ENCODE measurements around the gene SIX3.

DNA sequence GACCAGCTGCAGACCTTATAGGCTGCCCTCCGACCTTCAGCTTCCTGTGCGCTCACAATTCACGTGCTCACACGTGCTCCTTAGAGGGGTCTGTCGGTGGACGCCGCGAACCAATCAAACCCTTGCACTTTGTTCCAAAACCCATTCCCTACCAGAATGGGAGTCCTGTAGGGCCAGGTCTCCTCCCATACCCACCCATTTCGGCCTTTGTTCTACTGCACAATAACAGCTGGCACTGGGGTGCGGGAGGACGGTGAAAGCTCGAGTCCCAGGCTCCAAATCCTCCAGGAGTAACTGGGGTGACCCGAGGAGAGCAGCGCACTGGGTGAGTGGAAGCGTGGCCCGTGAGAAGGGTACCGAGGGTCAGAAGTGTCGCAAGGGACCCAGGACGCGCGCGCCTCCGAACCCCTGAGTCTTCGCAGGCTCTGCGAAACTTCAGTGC, 13.0 kb downstream of the SIX3 start:
- TF ChIP-seq, protein P1, sequence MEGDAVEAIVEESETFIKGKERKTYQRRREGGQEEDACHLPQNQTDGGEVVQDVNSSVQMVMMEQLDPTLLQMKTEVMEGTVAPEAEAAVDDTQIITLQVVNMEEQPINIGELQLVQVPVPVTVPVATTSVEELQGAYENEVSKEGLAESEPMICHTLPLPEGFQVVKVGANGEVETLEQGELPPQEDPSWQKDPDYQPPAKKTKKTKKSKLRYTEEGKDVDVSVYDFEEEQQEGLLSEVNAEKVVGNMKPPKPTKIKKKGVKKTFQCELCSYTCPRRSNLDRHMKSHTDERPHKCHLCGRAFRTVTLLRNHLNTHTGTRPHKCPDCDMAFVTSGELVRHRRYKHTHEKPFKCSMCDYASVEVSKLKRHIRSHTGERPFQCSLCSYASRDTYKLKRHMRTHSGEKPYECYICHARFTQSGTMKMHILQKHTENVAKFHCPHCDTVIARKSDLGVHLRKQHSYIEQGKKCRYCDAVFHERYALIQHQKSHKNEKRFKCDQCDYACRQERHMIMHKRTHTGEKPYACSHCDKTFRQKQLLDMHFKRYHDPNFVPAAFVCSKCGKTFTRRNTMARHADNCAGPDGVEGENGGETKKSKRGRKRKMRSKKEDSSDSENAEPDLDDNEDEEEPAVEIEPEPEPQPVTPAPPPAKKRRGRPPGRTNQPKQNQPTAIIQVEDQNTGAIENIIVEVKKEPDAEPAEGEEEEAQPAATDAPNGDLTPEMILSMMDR (conservative IDR thresholded peaks at IDR 0.05 in 1 of 2, IDR thresholded peaks at IDR 0.05 in 1 of 2; ENCODE audit: extremely low read depth in 1 of 2, insufficient read depth in 1 of 2, low read depth in 1 of 2, low read length in 2 of 2), result no peak
- TF ChIP-seq EZH2 (IDR thresholded peaks at IDR 0.05; ENCODE audit: borderline replicate concordance, low read length), result no peak

All from mammary epithelial cell (primary cell).